HEK293 (cell line): ENCODE measurements around the gene GJD4.

Experiments used
- CTCF ChIA-PET: fragments of 350-600 bp; formaldehyde crosslinking; extraction: SDS; loops from one replicate; lab custom pipeline; 2021; ENCODE audit warnings: antibody characterized with exemption; lab: Yijun Ruan, JAX
- POLR2A ChIA-PET: fragments of 300-600 bp; formaldehyde crosslinking; extraction: SDS; loops from one replicate; lab custom pipeline; 2020; ENCODE audit warnings: antibody characterized with exemption, inconsistent platforms; lab: Yijun Ruan, JAX
- H3K27ac ChIP-seq: fragments of 200-500 bp; sonication (Bioruptor generic); 2 replicates; pipeline ENCODE4 v1.5.1; 2014; ENCODE audit warnings: low read depth, low read length, control low read depth, inconsistent platforms; ENCODE audit errors: extremely low read depth
- H3K36me3 ChIP-seq, 2 experiments: fragments of 200-500 bp in 1 of 2; sonication (Bioruptor generic) in 1 of 2; 1 replicate in 1 of 2; 2 replicates in 1 of 2; pipeline ENCODE4 v1.5.1; 2014 to 2017; ENCODE audit warnings: inconsistent platforms in 2 of 2, low read length in 2 of 2; ENCODE audit not compliant: control insufficient read depth in 2 of 2, insufficient read depth in 1 of 2
- H3K4me1 ChIP-seq: fragments of 200-500 bp; sonication (Bioruptor generic); 2 replicates; pipeline ENCODE4 v1.5.1; 2014; ENCODE audit warnings: mild to moderate bottlenecking, low read length, inconsistent platforms; ENCODE audit not compliant: control insufficient read depth, insufficient read depth
- H3K4me3 ChIP-seq: 2 replicates; pipeline ENCODE4 v1.5.1; 2011; ENCODE audit warnings: low read depth, mild to moderate bottlenecking, control low read depth, low read length, moderate library complexity
- H3K9me3 ChIP-seq: fragments of 200-500 bp; sonication (Bioruptor generic); 2 replicates; pipeline ENCODE4 v1.5.1; 2014; ENCODE audit warnings: low read depth, low read length, inconsistent platforms; ENCODE audit not compliant: control insufficient read depth, insufficient read depth
- OVOL3 ChIP-seq: fragments of 450-650 bp; formaldehyde crosslinking; IDR thresholded peaks from 2 replicates; pipeline ENCODE4 v1.5.1; 2016; ENCODE audit warnings: missing biosample characterization, missing genetic modification characterization
- TRIM28 ChIP-seq: IDR thresholded peaks from 2 replicates; pipeline ENCODE4 v1.6.1; 2011; ENCODE audit warnings: low read length, control low read depth, borderline replicate concordance
- YY2 ChIP-seq: fragments of 450-650 bp; formaldehyde crosslinking; IDR thresholded peaks from 2 replicates; pipeline ENCODE4 v1.5.1; 2016; ENCODE audit warnings: missing biosample characterization, missing genetic modification characterization
- ZBTB48 ChIP-seq: fragments of 450-650 bp; formaldehyde crosslinking; IDR thresholded peaks from 2 replicates; pipeline ENCODE4 v1.5.1; 2016; ENCODE audit warnings: missing biosample characterization, missing genetic modification characterization
- ZBTB7A ChIP-seq: fragments of 450-650 bp; formaldehyde crosslinking; IDR thresholded peaks from 2 replicates; pipeline ENCODE4 v1.5.1; 2016; ENCODE audit warnings: low read depth, missing biosample characterization, missing genetic modification characterization
- ZEB2 ChIP-seq: fragments of 450-650 bp; formaldehyde crosslinking; IDR thresholded peaks from 2 replicates; pipeline ENCODE4 v1.5.1; 2016; ENCODE audit warnings: missing biosample characterization, missing genetic modification characterization
- ZNF146 ChIP-seq: fragments of 450-650 bp; formaldehyde crosslinking; IDR thresholded peaks from 2 replicates; pipeline ENCODE4 v1.5.1; 2016; ENCODE audit warnings: missing biosample characterization, missing genetic modification characterization
- ZNF157 ChIP-seq: fragments of 450-650 bp; formaldehyde crosslinking; IDR thresholded peaks from 2 replicates; pipeline ENCODE4 v1.5.1; 2016; ENCODE audit warnings: missing biosample characterization, missing genetic modification characterization
- ZNF175 ChIP-seq: fragments of 450-650 bp; formaldehyde crosslinking; IDR thresholded peaks from 2 replicates; pipeline ENCODE4 v1.5.1; 2016; ENCODE audit warnings: missing biosample characterization, missing genetic modification characterization
- ZNF350 ChIP-seq: fragments of 450-650 bp; formaldehyde crosslinking; IDR thresholded peaks from 2 replicates; pipeline ENCODE4 v1.5.0; 2017; ENCODE audit warnings: missing biosample characterization, mild to moderate bottlenecking, missing genetic modification characterization
- ZNF529 ChIP-seq: fragments of 450-650 bp; formaldehyde crosslinking; IDR thresholded peaks from 2 replicates; pipeline ENCODE4 v1.5.1; 2017; ENCODE audit warnings: missing genetic modification characterization, missing biosample characterization; ENCODE audit not compliant: insufficient replicate concordance
- ZNF560 ChIP-seq: fragments of 450-650 bp; formaldehyde crosslinking; IDR thresholded peaks from 2 replicates; pipeline ENCODE4 v1.5.1; 2017; ENCODE audit warnings: missing biosample characterization, missing genetic modification characterization, borderline replicate concordance
- ZNF76 ChIP-seq: fragments of 450-650 bp; formaldehyde crosslinking; IDR thresholded peaks from 2 replicates; pipeline ENCODE4; 2016; ENCODE audit warnings: low read depth, missing biosample characterization, missing genetic modification characterization, borderline replicate concordance
- ZNF792 ChIP-seq: fragments of 450-650 bp; formaldehyde crosslinking; IDR thresholded peaks from 2 replicates; pipeline ENCODE4 v1.5.1; 2016; ENCODE audit warnings: missing biosample characterization, missing genetic modification characterization
- TF ChIP-seq, protein P1 (sequence below): fragments of 450-650 bp; formaldehyde crosslinking; IDR thresholded peaks from 2 replicates; pipeline ENCODE4 v1.5.1; 2016; ENCODE audit warnings: missing biosample characterization, missing genetic modification characterization
- TF ChIP-seq, protein P2 (sequence below): fragments of 450-650 bp; formaldehyde crosslinking; IDR thresholded peaks from 2 replicates; pipeline ENCODE4 v1.5.1; 2016; ENCODE audit warnings: missing biosample characterization, missing genetic modification characterization
- TF ChIP-seq, protein P3 (sequence below): fragments of 450-650 bp; formaldehyde crosslinking; conservative IDR thresholded peaks from 2 replicates; pipeline ENCODE4 v1.5.1; 2016; ENCODE audit warnings: low read depth, missing biosample characterization, missing genetic modification characterization
- TF ChIP-seq, protein P4 (sequence below): fragments of 450-650 bp; formaldehyde crosslinking; IDR thresholded peaks from 2 replicates; pipeline ENCODE4 v1.5.1; 2016; ENCODE audit warnings: missing biosample characterization, missing genetic modification characterization
- TF ChIP-seq, protein P5 (sequence below): fragments of 450-650 bp; formaldehyde crosslinking; IDR thresholded peaks from 2 replicates; pipeline ENCODE4 v1.5.1; 2017; ENCODE audit warnings: missing biosample characterization, missing genetic modification characterization

The GJD4 gene

DNA sequence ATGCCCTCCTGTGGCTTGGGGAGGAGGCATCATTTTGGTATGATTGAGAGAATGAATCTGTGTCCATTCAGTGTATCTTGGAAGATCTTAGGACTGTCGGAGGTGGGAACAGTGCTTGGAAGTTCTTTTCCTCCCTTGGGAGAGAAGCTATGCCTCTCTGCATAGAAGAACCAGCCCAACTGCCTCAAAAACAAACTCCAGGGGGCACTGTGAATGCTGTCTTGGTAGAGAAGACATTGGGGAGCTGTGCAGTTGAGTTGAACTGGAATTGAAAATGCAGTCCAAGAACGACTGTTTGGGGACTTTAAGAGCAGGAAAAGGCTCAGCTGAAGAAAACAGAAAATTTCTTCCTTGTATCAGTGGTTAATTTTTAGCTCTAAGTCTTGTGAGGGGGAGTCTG, 4.9 kb upstream of the GJD4 start:
- Histone ChIP-seq H3K4me3 (no peak overlapping the region), H3K27ac (no peak overlapping the region), H3K4me1 (no peaks in the 10 kb centered on the region), H3K36me3 (no peaks in the 10 kb centered on the region), H3K9me3 (no peaks in the 10 kb centered on the region)
- POLR2A ChIA-PET, result no interaction called here
- CTCF ChIA-PET, result interaction anchor here (0.7 to 1.2 kb wide), 2 partner anchors 1028 to 1179 kb away, joined by 3 to 4 read pairs; no protein-coding TSS in a partner anchor
- TF ChIP-seq ZEB2 (tag by site-specific recombination) (no peak), ZNF350 (no peak), ZBTB48 (tag by site-specific recombination) (no peak), ZNF157 (no peak), ZNF146 (tag by site-specific recombination) (no peak), ZNF529 (tag by site-specific recombination) (no peak), TRIM28 (no peak), ZBTB7A (tag by site-specific recombination) (no peak), ZNF175 (tag by site-specific recombination) (no peak), YY2 (tag by site-specific recombination) (no peak), ZNF76 (tag by site-specific recombination) (no peak), OVOL3 (no peak), ZNF792 (tag by site-specific recombination) (no peak), ZNF560 (tag by site-specific recombination) (no peak)
- TF ChIP-seq, protein P1, sequence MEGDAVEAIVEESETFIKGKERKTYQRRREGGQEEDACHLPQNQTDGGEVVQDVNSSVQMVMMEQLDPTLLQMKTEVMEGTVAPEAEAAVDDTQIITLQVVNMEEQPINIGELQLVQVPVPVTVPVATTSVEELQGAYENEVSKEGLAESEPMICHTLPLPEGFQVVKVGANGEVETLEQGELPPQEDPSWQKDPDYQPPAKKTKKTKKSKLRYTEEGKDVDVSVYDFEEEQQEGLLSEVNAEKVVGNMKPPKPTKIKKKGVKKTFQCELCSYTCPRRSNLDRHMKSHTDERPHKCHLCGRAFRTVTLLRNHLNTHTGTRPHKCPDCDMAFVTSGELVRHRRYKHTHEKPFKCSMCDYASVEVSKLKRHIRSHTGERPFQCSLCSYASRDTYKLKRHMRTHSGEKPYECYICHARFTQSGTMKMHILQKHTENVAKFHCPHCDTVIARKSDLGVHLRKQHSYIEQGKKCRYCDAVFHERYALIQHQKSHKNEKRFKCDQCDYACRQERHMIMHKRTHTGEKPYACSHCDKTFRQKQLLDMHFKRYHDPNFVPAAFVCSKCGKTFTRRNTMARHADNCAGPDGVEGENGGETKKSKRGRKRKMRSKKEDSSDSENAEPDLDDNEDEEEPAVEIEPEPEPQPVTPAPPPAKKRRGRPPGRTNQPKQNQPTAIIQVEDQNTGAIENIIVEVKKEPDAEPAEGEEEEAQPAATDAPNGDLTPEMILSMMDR, result no peak
- TF ChIP-seq, protein P2, sequence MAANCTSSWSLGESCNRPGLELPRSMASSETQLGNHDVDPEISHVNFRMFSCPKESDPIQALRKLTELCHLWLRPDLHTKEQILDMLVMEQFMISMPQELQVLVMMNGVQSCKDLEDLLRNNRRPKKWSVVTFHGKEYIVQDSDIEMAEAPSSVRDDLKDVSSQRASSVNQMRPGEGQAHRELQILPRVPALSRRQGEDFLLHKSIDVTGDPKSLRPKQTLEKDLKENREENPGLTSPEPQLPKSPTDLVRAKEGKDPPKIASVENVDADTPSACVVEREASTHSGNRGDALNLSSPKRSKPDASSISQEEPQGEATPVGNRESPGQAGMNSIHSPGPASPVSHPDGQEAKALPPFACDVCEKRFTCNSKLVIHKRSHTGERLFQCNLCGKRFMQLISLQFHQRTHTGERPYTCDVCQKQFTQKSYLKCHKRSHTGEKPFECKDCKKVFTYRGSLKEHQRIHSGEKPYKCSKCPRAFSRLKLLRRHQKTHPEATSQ (tag by site-specific recombination), result no peak
- TF ChIP-seq, protein P3, sequence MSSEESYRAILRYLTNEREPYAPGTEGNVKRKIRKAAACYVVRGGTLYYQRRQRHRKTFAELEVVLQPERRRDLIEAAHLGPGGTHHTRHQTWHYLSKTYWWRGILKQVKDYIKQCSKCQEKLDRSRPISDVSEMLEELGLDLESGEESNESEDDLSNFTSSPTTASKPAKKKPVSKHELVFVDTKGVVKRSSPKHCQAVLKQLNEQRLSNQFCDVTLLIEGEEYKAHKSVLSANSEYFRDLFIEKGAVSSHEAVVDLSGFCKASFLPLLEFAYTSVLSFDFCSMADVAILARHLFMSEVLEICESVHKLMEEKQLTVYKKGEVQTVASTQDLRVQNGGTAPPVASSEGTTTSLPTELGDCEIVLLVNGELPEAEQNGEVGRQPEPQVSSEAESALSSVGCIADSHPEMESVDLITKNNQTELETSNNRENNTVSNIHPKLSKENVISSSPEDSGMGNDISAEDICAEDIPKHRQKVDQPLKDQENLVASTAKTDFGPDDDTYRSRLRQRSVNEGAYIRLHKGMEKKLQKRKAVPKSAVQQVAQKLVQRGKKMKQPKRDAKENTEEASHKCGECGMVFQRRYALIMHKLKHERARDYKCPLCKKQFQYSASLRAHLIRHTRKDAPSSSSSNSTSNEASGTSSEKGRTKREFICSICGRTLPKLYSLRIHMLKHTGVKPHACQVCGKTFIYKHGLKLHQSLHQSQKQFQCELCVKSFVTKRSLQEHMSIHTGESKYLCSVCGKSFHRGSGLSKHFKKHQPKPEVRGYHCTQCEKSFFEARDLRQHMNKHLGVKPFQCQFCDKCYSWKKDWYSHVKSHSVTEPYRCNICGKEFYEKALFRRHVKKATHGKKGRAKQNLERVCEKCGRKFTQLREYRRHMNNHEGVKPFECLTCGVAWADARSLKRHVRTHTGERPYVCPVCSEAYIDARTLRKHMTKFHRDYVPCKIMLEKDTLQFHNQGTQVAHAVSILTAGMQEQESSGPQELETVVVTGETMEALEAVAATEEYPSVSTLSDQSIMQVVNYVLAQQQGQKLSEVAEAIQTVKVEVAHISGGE, result no peak
- TF ChIP-seq, protein P4, sequence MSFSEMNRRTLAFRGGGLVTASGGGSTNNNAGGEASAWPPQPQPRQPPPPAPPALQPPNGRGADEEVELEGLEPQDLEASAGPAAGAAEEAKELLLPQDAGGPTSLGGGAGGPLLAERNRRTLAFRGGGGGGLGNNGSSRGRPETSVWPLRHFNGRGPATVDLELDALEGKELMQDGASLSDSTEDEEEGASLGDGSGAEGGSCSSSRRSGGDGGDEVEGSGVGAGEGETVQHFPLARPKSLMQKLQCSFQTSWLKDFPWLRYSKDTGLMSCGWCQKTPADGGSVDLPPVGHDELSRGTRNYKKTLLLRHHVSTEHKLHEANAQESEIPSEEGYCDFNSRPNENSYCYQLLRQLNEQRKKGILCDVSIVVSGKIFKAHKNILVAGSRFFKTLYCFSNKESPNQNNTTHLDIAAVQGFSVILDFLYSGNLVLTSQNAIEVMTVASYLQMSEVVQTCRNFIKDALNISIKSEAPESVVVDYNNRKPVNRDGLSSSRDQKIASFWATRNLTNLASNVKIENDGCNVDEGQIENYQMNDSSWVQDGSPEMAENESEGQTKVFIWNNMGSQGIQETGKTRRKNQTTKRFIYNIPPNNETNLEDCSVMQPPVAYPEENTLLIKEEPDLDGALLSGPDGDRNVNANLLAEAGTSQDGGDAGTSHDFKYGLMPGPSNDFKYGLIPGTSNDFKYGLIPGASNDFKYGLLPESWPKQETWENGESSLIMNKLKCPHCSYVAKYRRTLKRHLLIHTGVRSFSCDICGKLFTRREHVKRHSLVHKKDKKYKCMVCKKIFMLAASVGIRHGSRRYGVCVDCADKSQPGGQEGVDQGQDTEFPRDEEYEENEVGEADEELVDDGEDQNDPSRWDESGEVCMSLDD (tag by site-specific recombination), result no peak
- TF ChIP-seq, protein P5, sequence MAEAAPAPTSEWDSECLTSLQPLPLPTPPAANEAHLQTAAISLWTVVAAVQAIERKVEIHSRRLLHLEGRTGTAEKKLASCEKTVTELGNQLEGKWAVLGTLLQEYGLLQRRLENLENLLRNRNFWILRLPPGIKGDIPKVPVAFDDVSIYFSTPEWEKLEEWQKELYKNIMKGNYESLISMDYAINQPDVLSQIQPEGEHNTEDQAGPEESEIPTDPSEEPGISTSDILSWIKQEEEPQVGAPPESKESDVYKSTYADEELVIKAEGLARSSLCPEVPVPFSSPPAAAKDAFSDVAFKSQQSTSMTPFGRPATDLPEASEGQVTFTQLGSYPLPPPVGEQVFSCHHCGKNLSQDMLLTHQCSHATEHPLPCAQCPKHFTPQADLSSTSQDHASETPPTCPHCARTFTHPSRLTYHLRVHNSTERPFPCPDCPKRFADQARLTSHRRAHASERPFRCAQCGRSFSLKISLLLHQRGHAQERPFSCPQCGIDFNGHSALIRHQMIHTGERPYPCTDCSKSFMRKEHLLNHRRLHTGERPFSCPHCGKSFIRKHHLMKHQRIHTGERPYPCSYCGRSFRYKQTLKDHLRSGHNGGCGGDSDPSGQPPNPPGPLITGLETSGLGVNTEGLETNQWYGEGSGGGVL, result no peak
